Natural killer cell (primary cell): ENCODE measurements around the gene RBM46. TPM values are rescaled to one million over a fixed set of nuclear protein-coding genes. Genes with fewer than 3 reads are reported as not detected.
A peak's percentile ranks its signal among the peaks of the same experiment; 100 is the strongest.

Experiments used
- ATAC-seq, 3 donors: fragments of 150-1000 bp in 2 of 3; fragments of 200-7000 bp in 1 of 3; cut with Tn5 transposase; 1 replicate in 1 of 3; 2 replicates in 2 of 3; pipeline ENCODE4 v1.10.0; 2021; ENCODE audit warnings: mild to moderate bottlenecking in 2 of 3, moderate library complexity in 2 of 3
- DNase-seq, 2 donors: peaks; one replicate each; pipeline versions ENCODE4 v3.0.0 to v3.0.0-alpha.2; 2013 to 2021; ENCODE audit warnings: mixed read lengths in 1 of 2
- H3K27ac ChIP-seq: one replicate; pipeline ENCODE4 v1.5.1; 2013; ENCODE audit warnings: mild to moderate bottlenecking, low read length
- H3K27me3 ChIP-seq: one replicate; pipeline ENCODE4 v1.6.1; 2013; ENCODE audit warnings: low read length; ENCODE audit not compliant: control insufficient read depth, insufficient read depth
- H3K36me3 ChIP-seq: one replicate; pipeline ENCODE4 v1.6.1; 2013; ENCODE audit warnings: low read length; ENCODE audit not compliant: control insufficient read depth, insufficient read depth
- H3K4me1 ChIP-seq: one replicate; pipeline ENCODE4 v1.6.1; 2013; ENCODE audit warnings: low read length; ENCODE audit not compliant: control insufficient read depth, insufficient read depth
- H3K4me3 ChIP-seq: one replicate; pipeline ENCODE4 v1.5.1; 2013; ENCODE audit warnings: low read length
- H3K9me3 ChIP-seq: one replicate; pipeline ENCODE4 v1.6.1; 2013; ENCODE audit warnings: low read length; ENCODE audit not compliant: control insufficient read depth, insufficient read depth
- H3K27ac Mint-ChIP-seq, 2 donors: one replicate each; pipeline ENCODE4 v1.8.0; 2022; ENCODE audit warnings: mild to moderate bottlenecking in 2 of 2, mixed read lengths in 2 of 2, moderate library complexity in 1 of 2
- H3K27me3 Mint-ChIP-seq, 2 donors: one replicate each; pipeline ENCODE4 v1.8.0; 2022; ENCODE audit warnings: low read depth in 2 of 2, mixed read lengths in 2 of 2
- H3K36me3 Mint-ChIP-seq: one replicate; pipeline ENCODE4 v1.8.0; 2022; ENCODE audit warnings: mixed read lengths
- H3K4me1 Mint-ChIP-seq, 2 donors: one replicate each; pipeline ENCODE4 v1.8.0; 2022; ENCODE audit warnings: mixed read lengths in 2 of 2
- H3K4me3 Mint-ChIP-seq: one replicate; pipeline ENCODE4 v1.8.0; 2022; ENCODE audit warnings: mild to moderate bottlenecking, moderate library complexity, mixed read lengths
- H3K9me3 Mint-ChIP-seq, 2 donors: one replicate each; pipeline ENCODE4 v1.8.0; 2022; ENCODE audit warnings: mixed read lengths in 2 of 2
- WGBS: methylation state at CpG from one replicate; pipeline ENCODE4 v1.1.7; 2013; ENCODE audit warnings: missing lambda C conversion rate; ENCODE audit not compliant: insufficient coverage; 5-methylcytosine and 5-hydroxymethylcytosine counted together
- intact Hi-C: fragments of 100-400 bp; cut with micrococcal nuclease; formaldehyde crosslinking; loops from one replicate; pipeline ENCODE4 v1.14.2; 2022
- total RNA-seq, 4 donors: library from RNA; stranded (reverse); fragments of 120-200 nt in 1 of 4; gene quantifications; one replicate each; pipeline versions ENCODE4 v1.2.3 to v1.2.4, GENCODE V29; 2013 to 2022
- TF ChIP-seq, protein P1 (sequence below): fragments of 200-600 bp; IDR thresholded peaks from one replicate; pipeline ENCODE4 v1.8.0; 2022; ENCODE audit warnings: antibody characterized with exemption

Gene RBM46
- total RNA-seq, 3 donors from 2014 or later (not counting 1 experiment from before 2014, with no cell fraction given) = not detected

DNA sequence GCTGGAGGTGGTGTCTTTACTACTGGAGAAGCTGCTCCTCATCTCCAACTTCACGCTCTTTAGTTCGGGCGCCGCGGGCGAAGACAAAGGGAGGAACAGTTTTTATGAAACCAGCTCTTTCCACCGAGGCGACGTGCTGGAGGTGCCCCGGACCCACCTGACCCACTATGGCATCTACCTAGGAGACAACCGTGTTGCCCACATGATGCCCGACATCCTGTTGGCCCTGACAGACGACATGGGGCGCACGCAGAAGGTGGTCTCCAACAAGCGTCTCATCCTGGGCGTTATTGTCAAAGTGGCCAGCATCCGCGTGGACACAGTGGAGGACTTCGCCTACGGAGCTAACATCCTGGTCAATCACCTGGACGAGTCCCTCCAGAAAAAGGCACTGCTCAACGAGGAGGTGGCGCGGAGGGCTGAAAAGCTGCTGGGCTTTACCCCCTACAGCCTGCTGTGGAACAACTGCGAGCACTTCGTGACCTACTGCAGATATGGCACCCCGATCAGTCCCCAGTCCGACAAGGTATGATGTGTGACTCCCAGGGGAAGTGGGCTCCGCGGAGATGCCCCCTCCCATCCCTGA, 36.6 kb upstream of the RBM46 start:
- no peak overlapping the region for H3K27ac Mint-ChIP-seq
- H3K4me1 ChIP-seq = peaks cover 22% of the 10 kb centered on the region
- no peak overlapping the region for H3K4me3 ChIP-seq
- peaks cover 26% of the 10 kb centered on the region for H3K27me3 ChIP-seq
- TF ChIP-seq, protein P1, sequence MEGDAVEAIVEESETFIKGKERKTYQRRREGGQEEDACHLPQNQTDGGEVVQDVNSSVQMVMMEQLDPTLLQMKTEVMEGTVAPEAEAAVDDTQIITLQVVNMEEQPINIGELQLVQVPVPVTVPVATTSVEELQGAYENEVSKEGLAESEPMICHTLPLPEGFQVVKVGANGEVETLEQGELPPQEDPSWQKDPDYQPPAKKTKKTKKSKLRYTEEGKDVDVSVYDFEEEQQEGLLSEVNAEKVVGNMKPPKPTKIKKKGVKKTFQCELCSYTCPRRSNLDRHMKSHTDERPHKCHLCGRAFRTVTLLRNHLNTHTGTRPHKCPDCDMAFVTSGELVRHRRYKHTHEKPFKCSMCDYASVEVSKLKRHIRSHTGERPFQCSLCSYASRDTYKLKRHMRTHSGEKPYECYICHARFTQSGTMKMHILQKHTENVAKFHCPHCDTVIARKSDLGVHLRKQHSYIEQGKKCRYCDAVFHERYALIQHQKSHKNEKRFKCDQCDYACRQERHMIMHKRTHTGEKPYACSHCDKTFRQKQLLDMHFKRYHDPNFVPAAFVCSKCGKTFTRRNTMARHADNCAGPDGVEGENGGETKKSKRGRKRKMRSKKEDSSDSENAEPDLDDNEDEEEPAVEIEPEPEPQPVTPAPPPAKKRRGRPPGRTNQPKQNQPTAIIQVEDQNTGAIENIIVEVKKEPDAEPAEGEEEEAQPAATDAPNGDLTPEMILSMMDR = no peak
- H3K36me3 ChIP-seq = no peaks in the 10 kb centered on the region
- 9% methylated on average over 31 of the region's 31 CpGs for WGBS
- H3K9me3 ChIP-seq = no peaks in the 10 kb centered on the region
- intact Hi-C loops = no loop called here
- no peaks in the 10 kb centered on the region for H3K9me3 Mint-ChIP-seq
- peaks cover 5 to 12% of the 10 kb centered on the region in 2 donors for H3K4me1 Mint-ChIP-seq
- H3K36me3 Mint-ChIP-seq = no peaks in the 10 kb centered on the region
- no peak for DNase-seq
- no peak for ATAC-seq
- no peak overlapping the region for H3K27ac ChIP-seq
- peaks cover 36 to 55% of the 10 kb centered on the region in 2 donors for H3K27me3 Mint-ChIP-seq
- H3K4me3 Mint-ChIP-seq = peak overlapping the region; percentile 82

DNA sequence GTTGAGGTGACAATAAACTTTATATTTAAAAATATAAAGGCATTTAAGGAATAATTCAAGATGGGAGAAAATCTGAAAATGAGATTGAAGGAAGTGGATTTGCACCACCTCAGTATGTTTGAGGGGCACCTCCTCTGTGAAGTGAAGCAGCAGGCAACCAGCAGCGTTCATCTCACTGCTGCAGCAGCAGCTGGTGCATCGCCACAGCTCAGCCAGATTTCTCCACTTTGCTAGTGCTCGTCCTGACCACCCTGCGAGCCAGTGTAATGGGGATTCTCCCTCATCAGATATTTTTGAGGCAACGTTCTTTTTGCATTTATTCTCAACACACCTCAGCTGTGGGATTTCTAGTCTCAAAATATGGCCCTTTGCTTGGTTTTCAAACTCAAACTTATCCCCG, 23.4 kb upstream of the RBM46 start:
- Mint-ChIP-seq H3K27ac (no peak overlapping the region), H3K4me3 (no peak overlapping the region), H3K4me1 (no peaks in the 10 kb centered on the region), H3K9me3 (peaks cover 2 to 4% of the 10 kb centered on the region in 2 donors), H3K36me3 (no peaks in the 10 kb centered on the region), H3K27me3 (no peaks in the 10 kb centered on the region)
- WGBS = 79% methylated on average over 6 of the region's 6 CpGs
- intact Hi-C loops = no loop called here
- ATAC-seq = no peak
- no peak overlapping the region for H3K4me3 ChIP-seq
- H3K27ac ChIP-seq = no peak overlapping the region
- no peaks in the 10 kb centered on the region for H3K36me3 ChIP-seq
- H3K9me3 ChIP-seq = no peaks in the 10 kb centered on the region
- no peaks in the 10 kb centered on the region for H3K4me1 ChIP-seq
- no peaks in the 10 kb centered on the region for H3K27me3 ChIP-seq
- no peak for DNase-seq
- TF ChIP-seq, protein P1 = no peak

DNA sequence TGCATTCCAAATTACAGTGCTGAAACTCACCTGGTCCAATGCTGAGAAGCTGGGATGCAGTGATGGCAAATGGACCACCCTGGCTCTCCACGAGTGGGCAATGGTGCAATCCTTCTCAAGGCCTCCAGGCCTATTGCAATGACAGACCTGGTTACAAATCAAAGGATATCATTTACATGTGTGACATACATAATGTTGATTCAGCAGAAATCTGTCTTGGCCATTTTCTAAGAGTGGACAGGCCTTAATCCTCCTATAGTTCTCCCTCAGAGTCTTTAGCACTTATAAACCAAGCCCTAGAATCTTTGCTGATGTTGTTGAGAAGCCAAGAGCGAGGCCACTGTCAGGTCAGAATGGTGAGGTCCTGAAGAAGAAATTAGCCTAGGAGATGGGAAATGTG, 20.2 kb upstream of the RBM46 start:
- no peak overlapping the region for H3K27ac Mint-ChIP-seq
- Histone ChIP-seq H3K4me3 (no peak overlapping the region), H3K36me3 (no peaks in the 10 kb centered on the region), H3K27ac (no peak overlapping the region), H3K9me3 (no peaks in the 10 kb centered on the region), H3K4me1 (no peaks in the 10 kb centered on the region), H3K27me3 (no peaks in the 10 kb centered on the region)
- intact Hi-C loops = no loop called here
- TF ChIP-seq, protein P1 = no peak
- ATAC-seq = no peak
- no peaks in the 10 kb centered on the region for H3K27me3 Mint-ChIP-seq
- H3K9me3 Mint-ChIP-seq = peaks cover 0 to 3% of the 10 kb centered on the region in 2 donors
- WGBS = 81% methylated on average over 2 of the region's 2 CpGs
- DNase-seq = no peak
- no peaks in the 10 kb centered on the region for H3K4me1 Mint-ChIP-seq
- H3K36me3 Mint-ChIP-seq = no peaks in the 10 kb centered on the region
- H3K4me3 Mint-ChIP-seq = no peak overlapping the region

DNA sequence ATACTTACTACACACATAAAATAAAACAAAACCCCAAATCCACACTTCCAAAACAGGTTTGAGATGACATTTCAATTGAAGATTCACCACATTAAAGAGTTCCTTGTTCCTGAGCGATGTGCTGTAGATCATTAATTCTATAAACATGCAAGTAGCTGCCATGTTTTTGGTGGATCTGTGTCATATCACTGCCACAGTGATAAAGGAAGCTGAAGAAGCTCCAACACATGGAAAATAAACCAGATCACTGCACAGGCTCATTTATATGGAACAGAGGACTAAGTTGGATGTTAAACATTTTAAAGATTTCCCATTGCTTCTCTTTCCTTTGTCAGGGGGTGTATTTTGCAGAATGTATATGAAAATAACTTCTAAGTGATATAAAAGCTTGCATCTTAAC, 2.8 kb upstream of the RBM46 start:
- WGBS = 80% methylated on average over 1 of the region's 1 CpG
- intact Hi-C loops = no loop called here
- Histone ChIP-seq H3K9me3 (no peaks in the 10 kb centered on the region), H3K36me3 (no peaks in the 10 kb centered on the region), H3K27me3 (no peaks in the 10 kb centered on the region), H3K4me3 (no peak overlapping the region), H3K4me1 (no peaks in the 10 kb centered on the region), H3K27ac (no peak overlapping the region)
- Mint-ChIP-seq H3K27ac (no peak overlapping the region), H3K36me3 (no peaks in the 10 kb centered on the region), H3K4me3 (no peak overlapping the region), H3K9me3 (peaks cover 3 to 12% of the 10 kb centered on the region in 2 donors), H3K4me1 (no peaks in the 10 kb centered on the region), H3K27me3 (peaks cover 0 to 10% of the 10 kb centered on the region in 2 donors)
- ATAC-seq (no peak), DNase-seq (no peak)
- TF ChIP-seq, protein P1 = no peak
